ENCODE data around the gene PPIB. TPM values are rescaled to one million over a fixed set of nuclear protein-coding genes. Genes with fewer than 3 reads are reported as not detected.

PPIB gene
- total and polyA plus RNA-seq, 12 donors, result 313 to 2,941 (median 648) TPM

GRCh38 chr15:64209680-64210334 is 47.0 kb upstream of the PPIB start:
- TF ChIP-seq POLR2A (IDR thresholded peaks at IDR 0.05) (no peak), CTCF (IDR thresholded peaks at IDR 0.05) (peak; percentile 28 to 72 (median 54))
- Histone ChIP-seq H3K36me3 (replicated peaks in 1 of 2) (peaks cover 0 to 13% of the 10 kb centered on the region in 2 donors), H3K4me3 (no peak overlapping the region), H3K9me3 (replicated peaks in 1 of 3) (no peaks in the 10 kb centered on the region), H3K27me3 (no peaks in the 10 kb centered on the region), H3K4me1 (replicated peaks in 1 of 2) (no peaks in the 10 kb centered on the region), H3K27ac (no peak overlapping the region)
- DNase-seq, result no peak
- intact Hi-C loops (cut with DNase I), result loop anchor here in 1 of 2 donors (5.0 kb wide), 1 partner anchor 147 kb away; the partner anchor contains the start of gene CSNK1G1
- 40 to 45% (median 43%) methylated on average over 3 of the region's 3 CpGs for WGBS, 4 donors

GRCh38 chr15:64205202-64205601 is 42.4 kb upstream of the PPIB start:
- intact Hi-C loops (cut with DNase I), result no loop called here
- H3K4me1 ChIP-seq (replicated peaks in 1 of 2), result no peaks in the 10 kb centered on the region
- no peaks in the 10 kb centered on the region for H3K9me3 ChIP-seq (replicated peaks in 1 of 3)
- no peak for DNase-seq
- peaks cover 0 to 16% of the 10 kb centered on the region in 2 donors for H3K36me3 ChIP-seq (replicated peaks in 1 of 2)
- H3K27me3 ChIP-seq, result no peaks in the 10 kb centered on the region
- no peak for TF ChIP-seq POLR2A (IDR thresholded peaks at IDR 0.05)
- TF ChIP-seq CTCF (IDR thresholded peaks at IDR 0.05), result no peak
- no peak overlapping the region for H3K4me3 ChIP-seq
- no peak overlapping the region for H3K27ac ChIP-seq

- no peak overlapping the region for H3K27ac ChIP-seq
- no peak for TF ChIP-seq CTCF (IDR thresholded peaks at IDR 0.05)
- no peaks in the 10 kb centered on the region for H3K4me1 ChIP-seq (replicated peaks in 1 of 2)
- H3K9me3 ChIP-seq (replicated peaks in 1 of 3), result no peaks in the 10 kb centered on the region
- H3K4me3 ChIP-seq, result no peak overlapping the region
- intact Hi-C loops (cut with DNase I), result no loop called here
- peak in 1 of 7 donors; percentile 17 for DNase-seq
- H3K36me3 ChIP-seq (replicated peaks in 1 of 2), result peaks cover 0 to 13% of the 10 kb centered on the region in 2 donors
- no peaks in the 10 kb centered on the region for H3K27me3 ChIP-seq
- 54 to 75% (median 60%) methylated on average over 1 of the region's 1 CpG for WGBS, 4 donors
Observed at GRCh38 chr15:64197425-64197824, 34.6 kb upstream of the PPIB start.

- TF ChIP-seq POLR2A (IDR thresholded peaks at IDR 0.05), result no peak
- TF ChIP-seq CTCF (IDR thresholded peaks at IDR 0.05), result no peak
- WGBS, 4 donors, result 87 to 96% (median 91%) methylated on average over 6 of the region's 6 CpGs
- Histone ChIP-seq H3K9me3 (replicated peaks in 1 of 3) (no peaks in the 10 kb centered on the region), H3K27me3 (no peaks in the 10 kb centered on the region), H3K4me3 (no peak overlapping the region), H3K27ac (no peak overlapping the region), H3K4me1 (replicated peaks in 1 of 2) (no peaks in the 10 kb centered on the region), H3K36me3 (replicated peaks in 1 of 2) (peaks cover 0 to 6% of the 10 kb centered on the region in 2 donors)
- intact Hi-C loops (cut with DNase I), result no loop called here
- no peak for DNase-seq
Observed at GRCh38 chr15:64193971-64194370, 31.1 kb upstream of the PPIB start.

Measured in adrenal gland (tissue), 12 donors.